Neuronal stem cell (in vitro differentiated cells): ENCODE results near the gene SAMD10.

Source experiments
- DNase-seq: peaks from one replicate; pipeline ENCODE4 v3.0.0-alpha.2; 2013; ENCODE audit warnings: low spot score
- H2AFZ ChIP-seq: one replicate; pipeline ENCODE4 v1.6.1; 2013; ENCODE audit warnings: mild to moderate bottlenecking, low read length, inconsistent platforms
- H2AK5ac ChIP-seq: 2 replicates; pipeline ENCODE4 v1.6.1; 2013; ENCODE audit warnings: low read depth, mild to moderate bottlenecking, inconsistent platforms, low read length, moderate library complexity, mixed read lengths
- H2BK120ac ChIP-seq: 2 replicates; pipeline ENCODE4 v1.6.1; 2013; ENCODE audit warnings: low read depth, mild to moderate bottlenecking, inconsistent platforms, low read length, moderate library complexity, mixed read lengths
- H2BK12ac ChIP-seq: one replicate; pipeline ENCODE4 v1.6.1; 2013; ENCODE audit warnings: low read length, inconsistent platforms
- H2BK15ac ChIP-seq: 2 replicates; pipeline ENCODE4 v1.6.1; 2013; ENCODE audit warnings: mild to moderate bottlenecking, low read length, inconsistent platforms, mixed read lengths
- H2BK5ac ChIP-seq: one replicate; pipeline ENCODE4 v1.6.1; 2013; ENCODE audit warnings: inconsistent platforms, mild to moderate bottlenecking, low read length, moderate library complexity
- H3K14ac ChIP-seq: one replicate; pipeline ENCODE4 v1.6.1; 2013; ENCODE audit warnings: low read length, inconsistent platforms
- H3K18ac ChIP-seq: 2 replicates; pipeline ENCODE4 v1.6.1; 2013; ENCODE audit warnings: low read length, inconsistent platforms
- H3K23ac ChIP-seq: 2 replicates; pipeline ENCODE4 v1.6.1; 2013; ENCODE audit warnings: low read depth, mild to moderate bottlenecking, mixed read lengths, low read length, inconsistent platforms; ENCODE audit not compliant: poor library complexity
- H3K27ac ChIP-seq: replicated peaks from 3 replicates; pipeline ENCODE4 v1.5.1; 2013; ENCODE audit warnings: low read length, inconsistent platforms
- H3K27me3 ChIP-seq, 3 experiments: 2 replicates each; pipeline ENCODE4 v1.6.1; 2013; ENCODE audit warnings: low read length in 3 of 3, mild to moderate bottlenecking in 2 of 3, inconsistent platforms in 1 of 3, low read depth in 1 of 3, mixed read lengths in 1 of 3, moderate library complexity in 1 of 3; ENCODE audit not compliant: control insufficient read depth in 3 of 3, insufficient read depth in 3 of 3
- H3K36me3 ChIP-seq, 2 donors: replicated peaks in 1 of 2; 2 replicates each; pipeline ENCODE4 v1.6.1; 2013; ENCODE audit warnings: low read length in 2 of 2; ENCODE audit not compliant: control insufficient read depth in 2 of 2, insufficient read depth in 2 of 2
- H3K4ac ChIP-seq: 2 replicates; pipeline ENCODE4 v1.6.1; 2013; ENCODE audit warnings: inconsistent platforms, mild to moderate bottlenecking, low read length, moderate library complexity
- H3K4me1 ChIP-seq, 2 donors: 1 replicate in 1 of 2; 2 replicates in 1 of 2; pipeline ENCODE4 v1.6.1; 2013; ENCODE audit warnings: low read length in 2 of 2, low read depth in 1 of 2; ENCODE audit not compliant: control insufficient read depth in 2 of 2, insufficient read depth in 1 of 2
- H3K4me2 ChIP-seq: one replicate; pipeline ENCODE4 v1.6.1; 2013; ENCODE audit warnings: mild to moderate bottlenecking, low read length, inconsistent platforms; ENCODE audit not compliant: insufficient read depth, poor library complexity, severe bottlenecking
- H3K4me3 ChIP-seq, 2 donors: 2 replicates each; pipeline ENCODE4 v1.5.1; 2013; ENCODE audit warnings: low read length in 2 of 2, mild to moderate bottlenecking in 2 of 2, inconsistent platforms in 1 of 2, moderate library complexity in 1 of 2
- H3K79me1 ChIP-seq: one replicate; pipeline ENCODE4 v1.6.1; 2013; ENCODE audit warnings: low read depth, mild to moderate bottlenecking, inconsistent platforms, low read length, moderate library complexity
- H3K9ac ChIP-seq: one replicate; pipeline ENCODE4 v1.6.1; 2013; ENCODE audit warnings: mild to moderate bottlenecking, low read depth, low read length, inconsistent platforms; ENCODE audit not compliant: poor library complexity
- H3K9me3 ChIP-seq, 2 donors: replicated peaks in 1 of 2; 2 replicates each; pipeline versions ENCODE3 to v1.6.1; 2013; ENCODE audit warnings: low read length in 2 of 2, mild to moderate bottlenecking in 2 of 2, inconsistent platforms in 1 of 2, low read depth in 1 of 2, mixed read lengths in 1 of 2, moderate library complexity in 1 of 2; ENCODE audit not compliant: control insufficient read depth in 2 of 2, insufficient read depth in 1 of 2
- H4K8ac ChIP-seq: one replicate; pipeline ENCODE4 v1.6.1; 2013; ENCODE audit warnings: low read depth, mild to moderate bottlenecking, inconsistent platforms, low read length, moderate library complexity
- H4K91ac ChIP-seq: one replicate; pipeline ENCODE4 v1.6.1; 2013; ENCODE audit warnings: low read length, low read depth, mild to moderate bottlenecking, inconsistent platforms; ENCODE audit not compliant: poor library complexity
- WGBS, 2 donors: extraction: QIAGEN DNeasy Blood & Tissue Kit; methylation state at CpG; one replicate each; pipeline ENCODE4 v1.1.7; 2013; ENCODE audit warnings: missing lambda C conversion rate in 2 of 2, mixed read lengths in 1 of 2; ENCODE audit not compliant: insufficient read length in 2 of 2, insufficient replicate concordance in 1 of 2; ENCODE audit errors: extremely low coverage in 2 of 2; 5-methylcytosine and 5-hydroxymethylcytosine counted together

The SAMD10 gene

GRCh38 chr20:63959699-63960075 lies 19.8 kb downstream of the SAMD10 start:
- Histone ChIP-seq H3K27me3 (no peaks in the 10 kb centered on the region), H2BK5ac (no peak overlapping the region), H3K18ac (no peak overlapping the region), H3K9ac (no peak overlapping the region), H2BK12ac (no peak overlapping the region), H4K8ac (no peak overlapping the region), H3K9me3 (peaks cover 0 to 9% of the 10 kb centered on the region in 2 donors), H3K27ac (no peak overlapping the region), H2BK15ac (no peak overlapping the region), H3K4me2 (no peak overlapping the region), H3K14ac (peak overlapping the region; percentile 82), H3K79me1 (peaks cover 16% of the 10 kb centered on the region), H2AFZ (no peak overlapping the region), H4K91ac (no peak overlapping the region), H2AK5ac (no peak overlapping the region), H3K4me3 (no peak overlapping the region), H3K36me3 (peaks cover 39 to 61% of the 10 kb centered on the region in 2 donors), H3K4ac (no peak overlapping the region), H2BK120ac (no peak overlapping the region), H3K23ac (peak overlapping the region; percentile 43), H3K4me1 (peaks cover 18 to 21% of the 10 kb centered on the region in 2 donors)
- WGBS, 2 donors, result no CpG with 5 or more reads among the region's 17 CpGs
- DNase-seq, result no peak

DNA sequence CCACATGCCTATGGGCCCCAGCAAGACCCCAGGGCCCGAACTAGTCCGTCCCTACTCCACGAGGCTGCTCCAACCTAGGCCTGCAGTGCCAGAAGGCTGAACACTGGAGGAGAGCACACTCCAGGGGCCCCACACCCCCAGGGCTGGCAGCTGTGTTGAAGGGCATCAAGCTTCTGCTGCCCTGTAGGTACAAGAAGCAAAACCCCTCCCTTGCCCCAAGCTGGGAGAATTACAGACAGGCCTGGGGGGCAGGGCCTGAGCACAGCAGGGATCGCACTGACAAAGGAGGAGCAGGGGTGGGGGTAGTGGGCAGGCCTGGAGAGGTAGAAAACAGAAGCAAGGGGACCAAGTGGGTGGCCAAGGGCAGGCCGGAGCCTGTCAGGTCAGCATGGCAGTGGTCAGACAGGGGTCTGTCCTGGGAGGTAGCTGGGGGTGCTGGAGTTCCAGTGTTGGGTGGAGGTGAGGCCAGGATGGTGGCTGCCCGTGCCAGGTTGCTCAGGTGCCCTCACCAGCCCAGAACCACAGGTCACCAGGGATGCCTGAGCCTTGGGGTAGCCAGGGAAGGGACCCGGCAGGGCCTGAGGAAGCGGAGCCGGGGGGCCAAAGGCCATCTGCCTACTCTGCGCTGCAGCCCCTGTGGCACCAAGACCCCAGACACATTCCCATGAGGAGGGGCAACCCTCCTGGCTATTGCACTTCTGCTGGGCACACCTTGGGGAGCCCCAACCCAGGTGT lies 20.3 kb downstream of the SAMD10 start:
- Histone ChIP-seq H3K4me3 (no peak overlapping the region), H3K18ac (no peak overlapping the region), H3K4ac (no peak overlapping the region), H3K36me3 (peaks cover 36 to 62% of the 10 kb centered on the region in 2 donors), H3K9me3 (peaks cover 0 to 6% of the 10 kb centered on the region in 2 donors), H3K14ac (peak overlapping the region; percentile 82), H3K9ac (peak overlapping the region; percentile 60), H4K8ac (no peak overlapping the region), H3K79me1 (peaks cover 21% of the 10 kb centered on the region), H2BK12ac (no peak overlapping the region), H3K4me2 (no peak overlapping the region), H3K27me3 (no peaks in the 10 kb centered on the region), H2BK15ac (no peak overlapping the region), H2AK5ac (no peak overlapping the region), H3K23ac (peak overlapping the region; percentile 43), H4K91ac (no peak overlapping the region), H2BK5ac (no peak overlapping the region), H3K4me1 (peaks cover 23 to 24% of the 10 kb centered on the region in 2 donors), H2AFZ (no peak overlapping the region), H3K27ac (peak overlapping the region; percentile 51), H2BK120ac (no peak overlapping the region)
- no peak for DNase-seq
- WGBS, 2 donors, result no CpG with 5 or more reads among the region's 10 CpGs

GRCh38 chr20:63958471-63958870 lies 21.0 kb downstream of the SAMD10 start:
- H2AFZ ChIP-seq, result no peak overlapping the region
- no CpG with 5 or more reads among the region's 4 CpGs for WGBS, 2 donors
- H3K4me2 ChIP-seq, result no peak overlapping the region

GRCh38 chr20:63957690-63958441 lies 21.6 kb downstream of the SAMD10 start:
- Histone ChIP-seq H3K4me1 (peaks cover 24 to 27% of the 10 kb centered on the region in 2 donors), H3K9me3 (no peaks in the 10 kb centered on the region), H3K79me1 (peaks cover 27% of the 10 kb centered on the region), H3K9ac (no peak overlapping the region), H3K4me3 (no peak overlapping the region), H3K36me3 (peaks cover 25 to 50% of the 10 kb centered on the region in 2 donors), H2AFZ (no peak overlapping the region), H2BK12ac (no peak overlapping the region), H3K23ac (no peak overlapping the region), H2BK5ac (peak overlapping the region; percentile 62), H3K27ac (no peak overlapping the region), H4K91ac (no peak overlapping the region), H4K8ac (no peak overlapping the region), H2AK5ac (no peak overlapping the region), H3K14ac (no peak overlapping the region), H2BK120ac (no peak overlapping the region), H3K27me3 (no peaks in the 10 kb centered on the region), H2BK15ac (no peak overlapping the region), H3K4me2 (no peak overlapping the region), H3K4ac (no peak overlapping the region), H3K18ac (no peak overlapping the region)
- WGBS, 2 donors, result no CpG with 5 or more reads among the region's 13 CpGs
- DNase-seq, result no peak

More at GRCh38 chr20:63958471-63958870, 21.0 kb downstream of the SAMD10 start:
- no peak overlapping the region for H3K4me3 ChIP-seq
- H2BK5ac ChIP-seq, result peak overlapping the region; percentile 62
- peak overlapping the region; percentile 64 for H3K18ac ChIP-seq
- no peaks in the 10 kb centered on the region for H3K9me3 ChIP-seq
- H2BK12ac ChIP-seq, result no peak overlapping the region
- no peak overlapping the region for H2BK120ac ChIP-seq
- no peak overlapping the region for H3K23ac ChIP-seq
- no peak for DNase-seq
- H3K14ac ChIP-seq, result no peak overlapping the region
- no peak overlapping the region for H3K4ac ChIP-seq
- no peak overlapping the region for H4K8ac ChIP-seq
- H3K27ac ChIP-seq, result peak overlapping the region; percentile 51
- H2BK15ac ChIP-seq, result no peak overlapping the region
- H3K9ac ChIP-seq, result no peak overlapping the region
- H3K27me3 ChIP-seq, result no peaks in the 10 kb centered on the region
- H3K36me3 ChIP-seq, result peaks cover 30 to 56% of the 10 kb centered on the region in 2 donors
- peaks cover 24 to 27% of the 10 kb centered on the region in 2 donors for H3K4me1 ChIP-seq
- no peak overlapping the region for H4K91ac ChIP-seq
- H3K79me1 ChIP-seq, result peaks cover 27% of the 10 kb centered on the region
- no peak overlapping the region for H2AK5ac ChIP-seq
